ENCODE measurements around the gene IQGAP2.

- TF ChIP-seq GATA3 (IDR thresholded peaks at IDR 0.05; ENCODE audit: low read depth, low read length): no peak
- no peak for TF ChIP-seq GATA2 (IDR thresholded peaks at IDR 0.05; ENCODE audit: low read depth, low read length)
Observed at GRCh38 chr5:76736679-76737556, 333.8 kb downstream of the IQGAP2 start.

All from SH-SY5Y (cell line).